Endothelial cell of umbilical vein (primary cell): ENCODE measurements around the gene RAB44. TPM values are rescaled to one million over a fixed set of nuclear protein-coding genes. Genes with fewer than 3 reads are reported as not detected.

Experiments used
- BruUV-seq: library from RNA; stranded (reverse); fragments of 400-500 nt; replicated peaks from 2 replicates; lab custom pipeline; 2021; lab: Mats Ljungman, UMichigan
- CTCF ChIA-PET: fragments of 300-600, 350-600 bp; sonication (Branson Sonifier 250); formaldehyde crosslinking; loops from one replicate; lab custom pipeline; 2021; ENCODE audit warnings: antibody characterized with exemption, inconsistent platforms; lab: Charles Lee
- POLR2A ChIA-PET: fragments of 300-600, 350-600 bp; sonication (Branson Sonifier 250); formaldehyde crosslinking; loops from one replicate; lab custom pipeline; 2021; ENCODE audit warnings: antibody characterized with exemption, inconsistent platforms; lab: Charles Lee
- DNase-seq: peaks from one replicate; pipeline ENCODE4 v3.0.0-alpha.2; 2011; ENCODE audit warnings: low read depth, low spot score
- FAIRE-seq: peaks from 2 replicates; lab custom pipeline; 2011; peaks lifted over from hg19 to GRCh38; lab: Jason Lieb, UNC
- H2AFZ ChIP-seq: 2 replicates; pipeline ENCODE4 v1.6.0; 2012; ENCODE audit warnings: low read depth, low read length, control low read depth, inconsistent platforms
- H3K27ac ChIP-seq: 2 replicates; pipeline ENCODE4 v1.5.1; 2011; ENCODE audit warnings: low read depth, mild to moderate bottlenecking, control low read depth, low read length, moderate library complexity; ENCODE audit not compliant: insufficient read depth
- H3K27me3 ChIP-seq, 2 experiments: 2 replicates each; pipeline versions ENCODE4 v1.6.0 to v1.6.1; 2011; ENCODE audit warnings: low read length in 2 of 2, mixed read lengths in 1 of 2; ENCODE audit not compliant: control insufficient read depth in 2 of 2, insufficient read depth in 2 of 2
- H3K36me3 ChIP-seq, 2 experiments: 2 replicates in 1 of 2; 3 replicates in 1 of 2; pipeline ENCODE4 v1.5.1; 2011; ENCODE audit warnings: low read length in 2 of 2, mild to moderate bottlenecking in 1 of 2, moderate library complexity in 1 of 2; ENCODE audit not compliant: control insufficient read depth in 2 of 2, insufficient read depth in 2 of 2; ENCODE audit errors: extremely low read depth in 1 of 2
- H3K4me1 ChIP-seq: 3 replicates; pipeline ENCODE4 v1.5.1; 2011; ENCODE audit warnings: mild to moderate bottlenecking, low read length; ENCODE audit not compliant: control insufficient read depth, insufficient read depth; ENCODE audit errors: extremely low read depth
- H3K4me2 ChIP-seq: 2 replicates; pipeline ENCODE4 v1.6.1; 2011; ENCODE audit warnings: low read length, control low read depth, mixed read lengths; ENCODE audit not compliant: insufficient read depth
- H3K4me3 ChIP-seq, 3 experiments: fragments of 200-600 bp in 1 of 3; sonication (generic), shearing (Covaris generic) in 1 of 3; replicated peaks in 1 of 3; 2 replicates each; pipeline ENCODE4 v1.5.1; 2011 to 2016; ENCODE audit warnings: control low read depth in 3 of 3, low read length in 3 of 3, mild to moderate bottlenecking in 2 of 3, inconsistent platforms in 1 of 3, low read depth in 1 of 3, moderate library complexity in 1 of 3; ENCODE audit not compliant: insufficient read depth in 1 of 3
- H3K79me2 ChIP-seq: 2 replicates; pipeline ENCODE4 v1.6.0; 2012; ENCODE audit warnings: low read length, inconsistent platforms; ENCODE audit not compliant: control insufficient read depth, insufficient read depth
- H3K9ac ChIP-seq: replicated peaks from 2 replicates; pipeline ENCODE3; 2011; ENCODE audit warnings: low read length, control low read depth; ENCODE audit not compliant: insufficient read depth; ENCODE audit errors: extremely low read depth
- H3K9me1 ChIP-seq: replicated peaks from 3 replicates; pipeline ENCODE4 v1.6.0; 2011; ENCODE audit warnings: mild to moderate bottlenecking, low read length; ENCODE audit not compliant: control insufficient read depth, insufficient read depth; ENCODE audit errors: extremely low read depth
- H3K9me3 ChIP-seq: replicated peaks from 2 replicates; pipeline ENCODE4 v1.5.1; 2012; ENCODE audit warnings: low read length, inconsistent platforms; ENCODE audit not compliant: control insufficient read depth, insufficient read depth
- H4K20me1 ChIP-seq: replicated peaks from 2 replicates; pipeline ENCODE3; 2011; ENCODE audit warnings: mild to moderate bottlenecking, low read length; ENCODE audit not compliant: control insufficient read depth, insufficient read depth; ENCODE audit errors: extremely low read depth
- EZH2 ChIP-seq: IDR thresholded peaks from 2 replicates; pipeline ENCODE4 v1.6.1; 2012; ENCODE audit warnings: borderline replicate concordance, low read depth, mild to moderate bottlenecking, moderate library complexity, low read length, inconsistent platforms; ENCODE audit not compliant: severe bottlenecking
- FOS ChIP-seq: IDR thresholded peaks from 2 replicates; pipeline ENCODE4 v1.6.1; 2011; ENCODE audit warnings: mild to moderate bottlenecking, low read length, moderate library complexity, borderline replicate concordance; ENCODE audit not compliant: insufficient read depth
- GATA2 ChIP-seq: IDR thresholded peaks from 2 replicates; pipeline ENCODE4 v1.7.0; 2011; ENCODE audit warnings: low read depth, mild to moderate bottlenecking, moderate library complexity, mixed read lengths, low read length; ENCODE audit not compliant: insufficient read length, insufficient read depth
- JUN ChIP-seq: IDR thresholded peaks from 2 replicates; pipeline ENCODE4 v1.6.1; 2011; ENCODE audit warnings: borderline replicate concordance, low read depth; ENCODE audit not compliant: insufficient read length, insufficient read depth
- MAX ChIP-seq: IDR thresholded peaks from 2 replicates; pipeline ENCODE4 v1.6.1; 2011; ENCODE audit not compliant: insufficient read depth, insufficient read length
- MYC ChIP-seq: IDR thresholded peaks from one replicate; pipeline ENCODE4 v1.6.1; 2011; ENCODE audit warnings: mild to moderate bottlenecking, low read depth, low read length
- POLR2A ChIP-seq: IDR thresholded peaks from 2 replicates; pipeline ENCODE4 v1.6.1; 2012; ENCODE audit warnings: low read depth, mild to moderate bottlenecking, control low read depth, low read length
- POLR2AphosphoS5 ChIP-seq: IDR thresholded peaks from 2 replicates; pipeline ENCODE4 v1.6.1; 2012; ENCODE audit warnings: low read depth, mild to moderate bottlenecking, control low read depth, low read length, moderate library complexity; ENCODE audit not compliant: insufficient read depth
- dilution Hi-C: fragments of 300-500 bp; cut with MboI; formaldehyde crosslinking; loops from one replicate; pipeline ENCODE4 v1.15.0; 2019; ENCODE audit warnings: low sequenced_read_pairs; ENCODE audit not compliant: extremely low pct_ligation_motif_present
- intact Hi-C: fragments of 100-400 bp; cut with micrococcal nuclease; formaldehyde crosslinking; loops from one replicate; pipeline ENCODE4 v1.10.0; 2022
- polyA plus RNA-seq, 4 experiments: library from polyadenylated mRNA; depleted of rRNA in 3 of 4; stranded (reverse) in 3 of 4; unstranded in 1 of 4; fragments of >200 nt; gene quantifications; 2 replicates each; pipeline versions ENCODE4 v1.2.1 to v1.2.3, GENCODE V29; 2011 to 2012; ENCODE audit warnings: missing spikeins in 1 of 4
- total RNA-seq: library from RNA; stranded (reverse); gene quantifications from 2 replicates; pipeline ENCODE4 v1.2.3, GENCODE V29; 2021
- TF ChIP-seq, protein P1 (sequence below), 2 donors: IDR thresholded peaks; 1 replicate in 1 of 2; 2 replicates in 1 of 2; pipeline ENCODE4 v1.5.1; 2011; ENCODE audit warnings: low read length in 2 of 2, mild to moderate bottlenecking in 2 of 2, moderate library complexity in 2 of 2, control low read depth in 1 of 2, inconsistent platforms in 1 of 2, low read depth in 1 of 2; ENCODE audit not compliant: insufficient read depth in 1 of 2; ENCODE audit errors: extremely low read depth in 1 of 2

Gene RAB44
- total and polyA plus RNA-seq, 2 donors (not counting 3 experiments of a cell fraction or from before 2014, with no cell fraction given), result 0.03 to 0.11 TPM

- Histone ChIP-seq H3K4me1 (no peaks in the 10 kb centered on the region), H3K9me3 (no peaks in the 10 kb centered on the region), H3K27ac (no peak overlapping the region), H2AFZ (no peak overlapping the region), H3K79me2 (no peaks in the 10 kb centered on the region), H3K4me2 (no peak overlapping the region), H3K36me3 (no peaks in the 10 kb centered on the region), H4K20me1 (no peaks in the 10 kb centered on the region), H3K9ac (no peak overlapping the region), H3K4me3 (no peak overlapping the region), H3K27me3 (peaks cover 0 to 1% of the 10 kb centered on the region in 2 experiments), H3K9me1 (no peaks in the 10 kb centered on the region)
- FAIRE-seq (no peak), DNase-seq (no peak)
- no peak for TF ChIP-seq POLR2A
- no peak for TF ChIP-seq EZH2
- no peak for TF ChIP-seq JUN
- no peak for TF ChIP-seq MAX
- TF ChIP-seq, protein P1, sequence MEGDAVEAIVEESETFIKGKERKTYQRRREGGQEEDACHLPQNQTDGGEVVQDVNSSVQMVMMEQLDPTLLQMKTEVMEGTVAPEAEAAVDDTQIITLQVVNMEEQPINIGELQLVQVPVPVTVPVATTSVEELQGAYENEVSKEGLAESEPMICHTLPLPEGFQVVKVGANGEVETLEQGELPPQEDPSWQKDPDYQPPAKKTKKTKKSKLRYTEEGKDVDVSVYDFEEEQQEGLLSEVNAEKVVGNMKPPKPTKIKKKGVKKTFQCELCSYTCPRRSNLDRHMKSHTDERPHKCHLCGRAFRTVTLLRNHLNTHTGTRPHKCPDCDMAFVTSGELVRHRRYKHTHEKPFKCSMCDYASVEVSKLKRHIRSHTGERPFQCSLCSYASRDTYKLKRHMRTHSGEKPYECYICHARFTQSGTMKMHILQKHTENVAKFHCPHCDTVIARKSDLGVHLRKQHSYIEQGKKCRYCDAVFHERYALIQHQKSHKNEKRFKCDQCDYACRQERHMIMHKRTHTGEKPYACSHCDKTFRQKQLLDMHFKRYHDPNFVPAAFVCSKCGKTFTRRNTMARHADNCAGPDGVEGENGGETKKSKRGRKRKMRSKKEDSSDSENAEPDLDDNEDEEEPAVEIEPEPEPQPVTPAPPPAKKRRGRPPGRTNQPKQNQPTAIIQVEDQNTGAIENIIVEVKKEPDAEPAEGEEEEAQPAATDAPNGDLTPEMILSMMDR (IDR thresholded peaks at IDR 0.05; ENCODE audit: extremely low read depth in 1 of 2, insufficient read depth in 1 of 2, low read depth in 1 of 2, low read length in 2 of 2), result no peak
- TF ChIP-seq GATA2, result no peak
- no peak for TF ChIP-seq FOS
- TF ChIP-seq POLR2AphosphoS5, result no peak
- TF ChIP-seq MYC, result no peak
- intact Hi-C loops (no loop called here), dilution Hi-C loops (no loop called here)
- CTCF ChIA-PET, result interaction anchor here (4.5 kb wide), 1 partner anchor 12 kb away, joined by 17 read pairs; no protein-coding TSS in a partner anchor
- BruUV-seq, result no TSS peak
- POLR2A ChIA-PET, result no interaction called here
These were observed 15.2 kb downstream of the RAB44 start for GRCh38 chr6:36712816-36713215.
